NCI-H1930 (cell line): ENCODE data around the gene ASPHD2.
"Not testable (repeated sequence)": the region's sequence is repeated elsewhere in the genome, so short reads cannot be mapped to it uniquely, and the experiment has no call there.

Experiments
- DNase-seq, 2 experiments: peaks; one replicate each; lab custom pipeline; 2025; lab: John Stamatoyannopoulos, UW

Gene ASPHD2

GRCh38 chr22:26428515-26429457, at the start of gene ASPHD2:
TSS of gene ASPHD2 (plus strand) at chr22:26429260. CDS start at chr22:26433616, 4,356 bp downstream.
- DNase-seq: peak; percentile 61 to 79

- no peak for DNase-seq
Observed at GRCh38 chr22:26380072-26380830, 48.8 kb upstream of the ASPHD2 start.

GRCh38 chr22:26382782-26383181, 46.3 kb upstream of the ASPHD2 start:
- no peak for DNase-seq

GRCh38 chr22:26383968-26384556, 45.0 kb upstream of the ASPHD2 start:
- DNase-seq: no peak

GRCh38 chr22:26385164-26385563, 43.9 kb upstream of the ASPHD2 start:
- no peak for DNase-seq

GRCh38 chr22:26389125-26389524, 39.9 kb upstream of the ASPHD2 start:
- DNase-seq: no peak

GRCh38 chr22:26391091-26391490, 38.0 kb upstream of the ASPHD2 start:
- no peak for DNase-seq

GRCh38 chr22:26391623-26392022, 37.4 kb upstream of the ASPHD2 start:
- no peak for DNase-seq

- no peak for DNase-seq
Observed at GRCh38 chr22:26393929-26394328, 35.1 kb upstream of the ASPHD2 start.

GRCh38 chr22:26394777-26395176, 34.3 kb upstream of the ASPHD2 start:
- DNase-seq: no peak

GRCh38 chr22:26395926-26396325, 33.1 kb upstream of the ASPHD2 start:
- DNase-seq: no peak

- peak in 1 of 2 experiments; percentile 45 for DNase-seq
Observed at GRCh38 chr22:26398741-26399153, 30.3 kb upstream of the ASPHD2 start.

GRCh38 chr22:26399289-26399688, 29.8 kb upstream of the ASPHD2 start:
- DNase-seq: no peak

- no peak for DNase-seq
Observed at GRCh38 chr22:26401726-26402125, 27.3 kb upstream of the ASPHD2 start.

GRCh38 chr22:26404851-26405421, 24.1 kb upstream of the ASPHD2 start:
- no peak for DNase-seq

- DNase-seq: no peak
Observed at GRCh38 chr22:26406118-26406517, 22.9 kb upstream of the ASPHD2 start.

- not testable (repeated sequence) for DNase-seq
Observed at GRCh38 chr22:26408562-26409220, 20.4 kb upstream of the ASPHD2 start.

GRCh38 chr22:26409719-26410335, 19.2 kb upstream of the ASPHD2 start:
- DNase-seq: no peak

GRCh38 chr22:26410386-26410785, 18.7 kb upstream of the ASPHD2 start:
- DNase-seq: no peak

GRCh38 chr22:26414347-26414746, 14.7 kb upstream of the ASPHD2 start:
- DNase-seq: no peak

- no peak for DNase-seq
Observed at GRCh38 chr22:26416256-26416655, 12.8 kb upstream of the ASPHD2 start.
